ENCODE data around the gene BRF1.
"Not testable (repeated sequence)": the region's sequence is repeated elsewhere in the genome, so short reads cannot be mapped to it uniquely, and the experiment has no call there.

BRF1 gene

GRCh38 chr14:105281371-105282097, 19.3 kb downstream of the BRF1 start:
- Histone ChIP-seq H4K20me1 (ENCODE audit: low read depth, low read length) (no peaks in the 10 kb centered on the region), H3F3A (ENCODE audit: insufficient read depth) (no peaks in the 10 kb centered on the region), H2AFZ (ENCODE audit: low read depth, low read length, severe bottlenecking) (no peak overlapping the region), H3K9me3 (ENCODE audit: insufficient read depth, low read length) (no peaks in the 10 kb centered on the region), H3K9me2 (replicated peaks; ENCODE audit: insufficient read depth, low read length) (no peaks in the 10 kb centered on the region), H3K4me2 (ENCODE audit: low read depth, low read length, poor library complexity, severe bottlenecking) (no peak overlapping the region), H3K9ac (ENCODE audit: low read length) (no peak overlapping the region), H3K79me2 (ENCODE audit: insufficient read depth, low read length) (no peaks in the 10 kb centered on the region), H3K4me3 (ENCODE audit: insufficient read depth, low read length, poor library complexity, severe bottlenecking) (no peak overlapping the region), H3K36me3 (ENCODE audit: low read length) (no peaks in the 10 kb centered on the region), H3K27me3 (ENCODE audit: low read length) (no peaks in the 10 kb centered on the region), H3K27ac (ENCODE audit: low read depth, low read length) (no peak overlapping the region)
- no peak for TF ChIP-seq EZH2phosphoT487 (conservative IDR thresholded peaks at IDR 0.05; ENCODE audit: low read length)
- TF ChIP-seq, protein P1, sequence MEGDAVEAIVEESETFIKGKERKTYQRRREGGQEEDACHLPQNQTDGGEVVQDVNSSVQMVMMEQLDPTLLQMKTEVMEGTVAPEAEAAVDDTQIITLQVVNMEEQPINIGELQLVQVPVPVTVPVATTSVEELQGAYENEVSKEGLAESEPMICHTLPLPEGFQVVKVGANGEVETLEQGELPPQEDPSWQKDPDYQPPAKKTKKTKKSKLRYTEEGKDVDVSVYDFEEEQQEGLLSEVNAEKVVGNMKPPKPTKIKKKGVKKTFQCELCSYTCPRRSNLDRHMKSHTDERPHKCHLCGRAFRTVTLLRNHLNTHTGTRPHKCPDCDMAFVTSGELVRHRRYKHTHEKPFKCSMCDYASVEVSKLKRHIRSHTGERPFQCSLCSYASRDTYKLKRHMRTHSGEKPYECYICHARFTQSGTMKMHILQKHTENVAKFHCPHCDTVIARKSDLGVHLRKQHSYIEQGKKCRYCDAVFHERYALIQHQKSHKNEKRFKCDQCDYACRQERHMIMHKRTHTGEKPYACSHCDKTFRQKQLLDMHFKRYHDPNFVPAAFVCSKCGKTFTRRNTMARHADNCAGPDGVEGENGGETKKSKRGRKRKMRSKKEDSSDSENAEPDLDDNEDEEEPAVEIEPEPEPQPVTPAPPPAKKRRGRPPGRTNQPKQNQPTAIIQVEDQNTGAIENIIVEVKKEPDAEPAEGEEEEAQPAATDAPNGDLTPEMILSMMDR (IDR thresholded peaks at IDR 0.05; ENCODE audit: insufficient read depth, low read length, poor library complexity, severe bottlenecking): peak; percentile 72

DNA sequence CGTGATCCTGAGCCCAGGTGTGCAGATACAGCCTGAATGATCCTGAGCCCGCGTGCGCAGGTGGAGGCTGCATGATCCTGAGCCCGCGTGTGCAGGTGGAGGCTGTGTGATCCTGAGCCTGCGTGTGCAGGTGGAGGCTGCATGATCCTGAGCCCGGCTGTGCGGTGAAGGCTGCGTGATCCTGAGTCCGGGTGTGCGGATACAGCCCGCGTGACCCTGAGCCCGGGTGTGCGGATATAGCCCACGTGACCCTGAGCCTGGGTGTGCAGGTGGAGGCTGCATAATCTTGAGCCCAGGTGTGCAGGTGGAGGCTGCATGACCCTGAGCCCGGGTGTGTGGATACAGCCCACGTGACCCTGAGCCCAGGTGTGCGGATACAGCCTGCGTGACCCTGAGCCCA, 20.3 kb downstream of the BRF1 start:
- no peaks in the 10 kb centered on the region for H4K20me1 ChIP-seq (ENCODE audit: low read depth, low read length)
- H3K4me3 ChIP-seq (ENCODE audit: insufficient read depth, low read length, poor library complexity, severe bottlenecking): no peak overlapping the region
- no peaks in the 10 kb centered on the region for H3K79me2 ChIP-seq (ENCODE audit: insufficient read depth, low read length)

GRCh38 chr14:105279642-105280361, 21.0 kb downstream of the BRF1 start:
- no peak overlapping the region for H3K9ac ChIP-seq (ENCODE audit: low read length)
- no peaks in the 10 kb centered on the region for H4K20me1 ChIP-seq (ENCODE audit: low read depth, low read length)
- H3K4me3 ChIP-seq (ENCODE audit: insufficient read depth, low read length, poor library complexity, severe bottlenecking): no peak overlapping the region
- no peaks in the 10 kb centered on the region for H3K36me3 ChIP-seq (ENCODE audit: low read length)
- no peaks in the 10 kb centered on the region for H3K9me2 ChIP-seq (replicated peaks; ENCODE audit: insufficient read depth, low read length)
- no peak overlapping the region for H3K27ac ChIP-seq (ENCODE audit: low read depth, low read length)
- no peaks in the 10 kb centered on the region for H3K79me2 ChIP-seq (ENCODE audit: insufficient read depth, low read length)
- no peak for TF ChIP-seq EZH2phosphoT487 (conservative IDR thresholded peaks at IDR 0.05; ENCODE audit: low read length)
- TF ChIP-seq, protein P1 (IDR thresholded peaks at IDR 0.05; ENCODE audit: insufficient read depth, low read length, poor library complexity, severe bottlenecking): no peak
- H3K4me2 ChIP-seq (ENCODE audit: low read depth, low read length, poor library complexity, severe bottlenecking): no peak overlapping the region
- no peak overlapping the region for H2AFZ ChIP-seq (ENCODE audit: low read depth, low read length, severe bottlenecking)
- no peaks in the 10 kb centered on the region for H3K9me3 ChIP-seq (ENCODE audit: insufficient read depth, low read length)
- H3K27me3 ChIP-seq (ENCODE audit: low read length): no peaks in the 10 kb centered on the region
- H3F3A ChIP-seq (ENCODE audit: insufficient read depth): no peaks in the 10 kb centered on the region

More for the DNA sequence above, 20.3 kb downstream of the BRF1 start:
- Histone ChIP-seq H3K9ac (ENCODE audit: low read length) (no peak overlapping the region), H3K27ac (ENCODE audit: low read depth, low read length) (no peak overlapping the region), H3K27me3 (ENCODE audit: low read length) (no peaks in the 10 kb centered on the region), H3K36me3 (ENCODE audit: low read length) (no peaks in the 10 kb centered on the region), H2AFZ (ENCODE audit: low read depth, low read length, severe bottlenecking) (no peak overlapping the region), H3K4me2 (ENCODE audit: low read depth, low read length, poor library complexity, severe bottlenecking) (no peak overlapping the region), H3F3A (ENCODE audit: insufficient read depth) (no peaks in the 10 kb centered on the region), H3K9me2 (replicated peaks; ENCODE audit: insufficient read depth, low read length) (no peaks in the 10 kb centered on the region), H3K9me3 (ENCODE audit: insufficient read depth, low read length) (no peaks in the 10 kb centered on the region)
- no peak for TF ChIP-seq EZH2phosphoT487 (conservative IDR thresholded peaks at IDR 0.05; ENCODE audit: low read length)
- TF ChIP-seq, protein P1 (IDR thresholded peaks at IDR 0.05; ENCODE audit: insufficient read depth, low read length, poor library complexity, severe bottlenecking): no peak

- not testable (repeated sequence) for H3K9me3 ChIP-seq (ENCODE audit: insufficient read depth, low read length); H3K79me2 ChIP-seq (ENCODE audit: insufficient read depth, low read length); H3K27me3 ChIP-seq (ENCODE audit: low read length); H2AFZ ChIP-seq (ENCODE audit: low read depth, low read length, severe bottlenecking); H4K20me1 ChIP-seq (ENCODE audit: low read depth, low read length); H3K27ac ChIP-seq (ENCODE audit: low read depth, low read length); H3K36me3 ChIP-seq (ENCODE audit: low read length); H3K9ac ChIP-seq (ENCODE audit: low read length); H3K4me2 ChIP-seq (ENCODE audit: low read depth, low read length, poor library complexity, severe bottlenecking); H3K4me3 ChIP-seq (ENCODE audit: insufficient read depth, low read length, poor library complexity, severe bottlenecking); H3F3A ChIP-seq (ENCODE audit: insufficient read depth); H3K9me2 ChIP-seq (replicated peaks; ENCODE audit: insufficient read depth, low read length)
These were observed 23.4 kb downstream of the BRF1 start for GRCh38 chr14:105277448-105277847.

Measured in SU-DHL-6 (cell line).